GM18870 (cell line): ENCODE data around the gene GPI.
A peak's percentile ranks its signal among the peaks of the same experiment; 100 is the strongest.

Source experiments
- ATAC-seq: cut with Tn5 transposase; IDR thresholded peaks from one replicate; pipeline ENCODE4 v1.9.1; 2021; ENCODE audit warnings: moderate library complexity; ENCODE audit not compliant: unreplicated experiment

Gene GPI

DNA sequence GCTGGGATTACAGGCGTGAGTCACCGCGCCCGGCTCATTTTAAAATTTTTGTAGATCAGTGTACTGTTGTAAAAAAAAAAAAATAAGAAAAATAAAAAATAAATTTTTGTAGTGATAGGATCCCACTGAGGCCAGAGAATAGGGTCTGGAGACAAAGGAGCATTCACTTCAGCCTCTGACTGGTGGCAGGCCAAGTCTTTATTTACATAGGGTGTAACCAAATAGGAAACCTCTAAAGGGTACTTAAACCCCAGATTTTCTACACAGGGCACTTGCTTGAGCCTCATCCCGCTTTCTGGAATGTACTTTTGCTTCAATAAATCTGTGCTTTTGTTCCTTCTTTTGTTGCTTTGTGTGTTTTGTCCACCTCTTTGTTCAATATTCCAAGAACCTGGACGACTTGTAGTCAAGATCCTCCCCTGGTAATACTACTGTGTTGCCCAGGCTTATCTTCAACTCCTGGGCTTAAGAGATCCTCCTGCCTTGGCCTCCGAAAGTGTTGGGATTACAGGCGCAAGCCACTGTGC lies 37.1 kb downstream of the GPI start:
- no peak for ATAC-seq

DNA sequence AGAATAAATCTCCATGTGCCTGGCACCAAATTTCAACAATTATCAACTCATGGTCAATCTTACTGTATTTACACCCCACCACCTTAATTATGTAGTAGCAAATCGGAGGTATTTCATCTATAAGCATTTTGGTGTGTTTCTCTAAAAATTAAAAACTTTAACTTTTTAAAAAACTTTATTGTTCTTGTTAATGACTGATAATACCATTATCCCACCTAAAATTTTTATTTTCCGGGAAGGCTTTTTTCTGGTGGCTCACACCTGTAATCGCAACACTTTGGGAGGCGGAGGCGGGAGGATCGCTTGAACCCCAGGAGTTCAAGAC lies 38.8 kb downstream of the GPI start:
- peak; percentile 8 for ATAC-seq

DNA sequence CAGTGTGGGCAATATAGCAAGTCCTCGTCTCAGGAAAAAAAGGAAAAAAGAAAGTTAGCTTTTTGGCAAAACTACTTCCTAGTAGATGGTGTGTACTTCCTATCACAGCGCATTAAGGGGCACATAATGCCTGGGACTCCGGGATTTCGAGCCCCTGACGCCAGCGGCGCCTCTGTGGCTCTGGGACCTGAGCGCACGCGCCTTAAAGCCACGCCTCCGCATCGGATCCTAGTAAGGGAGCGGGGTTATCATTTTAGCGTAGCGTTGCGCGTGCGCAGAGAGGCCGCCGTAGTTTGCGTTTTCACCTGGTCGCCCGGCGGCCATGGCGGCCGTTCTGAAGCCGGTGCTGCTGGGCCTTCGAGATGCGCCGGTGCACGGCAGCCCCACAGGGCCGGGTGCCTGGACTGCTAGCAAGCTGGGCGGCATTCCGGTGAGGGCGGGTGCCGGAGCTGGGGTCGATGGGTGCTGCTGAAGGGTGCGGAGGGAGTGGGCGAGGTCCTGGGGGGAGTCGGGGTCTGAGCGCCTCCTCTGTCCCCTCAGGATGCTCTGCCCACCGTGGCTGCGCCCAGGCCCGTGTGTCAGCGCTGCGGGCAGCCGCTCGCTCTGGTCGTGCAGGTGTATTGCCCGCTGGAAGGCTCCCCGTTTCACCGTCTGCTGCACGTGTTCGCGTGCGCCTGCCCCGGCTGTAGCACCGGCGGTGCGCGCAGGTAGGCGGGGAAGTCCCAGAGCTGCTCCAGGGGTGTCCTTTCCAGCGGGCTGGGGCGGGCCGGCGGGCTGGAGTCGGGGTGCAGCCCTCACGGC lies 39.3 kb downstream of the GPI start, which contains the start of gene PDCD2L:
TSS of gene PDCD2L (plus strand) at position 291 of the 801 bp plus-strand sequence. CDS start at position 323, 32 bp downstream.
- peak; percentile 79 for ATAC-seq

- no peak for ATAC-seq
Measured at GRCh38 chr19:34405892-34406660, 41.1 kb downstream of the GPI start.

GRCh38 chr19:34408411-34408810 lies 43.4 kb downstream of the GPI start:
- no peak for ATAC-seq

- ATAC-seq: no peak
Measured at GRCh38 chr19:34409189-34410164, 44.5 kb downstream of the GPI start.

DNA sequence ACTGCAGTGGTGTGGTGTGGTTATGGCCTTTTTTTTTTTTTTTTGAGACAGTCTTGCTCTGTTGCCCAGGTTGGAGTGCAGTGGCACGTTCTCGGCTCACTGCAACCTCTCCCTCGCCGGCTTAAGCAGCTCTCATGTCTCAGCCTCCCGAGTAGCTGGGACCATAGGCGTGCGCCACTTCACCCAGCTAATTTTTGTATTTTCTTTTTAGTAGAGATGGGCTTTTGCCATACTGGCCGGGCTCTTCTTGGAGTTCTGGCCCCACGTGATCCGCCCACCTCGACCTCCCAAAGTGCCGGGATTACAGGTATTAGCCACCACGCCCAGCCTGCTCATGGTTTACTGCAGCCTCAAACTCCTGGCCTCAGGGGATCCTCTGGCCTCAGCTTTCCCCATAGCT lies 46.2 kb downstream of the GPI start:
- no peak for ATAC-seq

DNA sequence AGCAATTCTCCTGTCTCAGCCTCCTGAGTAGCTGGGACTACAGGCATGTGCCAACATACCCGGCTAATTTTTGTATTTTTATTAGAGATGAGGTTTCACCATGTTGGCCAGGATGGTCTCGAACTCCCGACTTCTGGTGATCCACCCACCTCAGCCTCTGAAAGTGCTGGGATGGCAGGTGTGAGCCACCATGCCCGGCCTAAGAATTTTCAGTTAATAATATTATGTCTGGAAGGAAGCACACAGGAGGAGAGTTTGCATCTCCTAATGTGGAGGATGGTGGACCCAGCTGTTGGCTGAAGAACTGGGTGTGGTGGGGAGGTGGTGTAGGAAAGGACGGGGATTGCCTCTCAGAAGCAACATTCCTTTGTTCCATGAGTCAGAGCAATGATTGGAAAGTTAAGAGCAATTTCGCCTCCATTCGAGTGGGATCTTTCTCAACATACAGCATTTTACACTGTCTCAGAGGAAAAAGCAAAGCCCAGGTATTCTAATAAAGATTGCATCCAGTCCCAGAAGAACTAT lies 51.1 kb downstream of the GPI start:
- ATAC-seq: no peak

GRCh38 chr19:34418300-34418699 lies 53.3 kb downstream of the GPI start:
- ATAC-seq: no peak

GRCh38 chr19:34426096-34426661 lies 61.2 kb downstream of the GPI start:
- no peak for ATAC-seq

GRCh38 chr19:34428549-34429285 lies 63.7 kb downstream of the GPI start:
- no peak for ATAC-seq

DNA sequence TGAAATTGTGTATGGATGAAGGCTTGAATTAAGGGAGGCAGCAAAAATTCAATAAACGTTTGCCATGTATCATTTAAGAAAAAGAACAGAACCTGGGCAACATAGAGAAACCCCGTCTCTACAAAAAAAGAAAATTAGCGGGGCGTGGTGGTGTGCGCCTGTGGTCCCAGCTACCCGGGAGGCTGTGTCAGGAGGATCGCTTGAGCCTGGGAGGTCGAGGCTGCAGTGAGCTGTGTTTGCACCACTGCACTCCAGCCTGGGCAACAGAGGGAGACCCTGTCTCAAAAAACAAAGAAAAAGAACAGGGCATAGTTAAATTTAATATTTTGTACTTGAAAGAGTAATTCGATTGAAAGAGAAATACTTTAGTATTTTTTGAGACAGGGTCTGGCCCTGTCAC lies 64.6 kb downstream of the GPI start:
- no peak for ATAC-seq

- ATAC-seq: no peak
Measured at GRCh38 chr19:34430738-34431625, 66.0 kb downstream of the GPI start.

GRCh38 chr19:34431681-34432402 lies 66.8 kb downstream of the GPI start:
- ATAC-seq: no peak

- no peak for ATAC-seq
Measured at GRCh38 chr19:34432797-34433196, 67.8 kb downstream of the GPI start.

GRCh38 chr19:34436716-34437115 lies 71.7 kb downstream of the GPI start:
- ATAC-seq: no peak

- ATAC-seq: no peak
Measured at GRCh38 chr19:34448191-34448590, 83.2 kb downstream of the GPI start.
